Coronary artery (tissue), 2 donors: ENCODE measurements around the gene DOCK4.

ENCODE experiments used
- DNase-seq: peaks from one replicate; pipeline ENCODE4 v3.0.0-alpha.2; 2017; ENCODE audit warnings: low spot score
- H3K27ac ChIP-seq, 2 donors: fragments of 200-600 bp; sonication (generic); one replicate each; pipeline ENCODE4 v1.5.1; 2016 to 2019
- H3K4me3 ChIP-seq: fragments of 200-600 bp; sonication (generic); 2 replicates; pipeline ENCODE4 v1.5.1; 2016; ENCODE audit warnings: mild to moderate bottlenecking, moderate library complexity
- TF ChIP-seq, protein P1 (sequence below): fragments of 200-600 bp; sonication (generic); IDR thresholded peaks from one replicate; pipeline ENCODE4 v1.5.1; 2019; ENCODE audit warnings: antibody characterized with exemption

The DOCK4 gene

DNA sequence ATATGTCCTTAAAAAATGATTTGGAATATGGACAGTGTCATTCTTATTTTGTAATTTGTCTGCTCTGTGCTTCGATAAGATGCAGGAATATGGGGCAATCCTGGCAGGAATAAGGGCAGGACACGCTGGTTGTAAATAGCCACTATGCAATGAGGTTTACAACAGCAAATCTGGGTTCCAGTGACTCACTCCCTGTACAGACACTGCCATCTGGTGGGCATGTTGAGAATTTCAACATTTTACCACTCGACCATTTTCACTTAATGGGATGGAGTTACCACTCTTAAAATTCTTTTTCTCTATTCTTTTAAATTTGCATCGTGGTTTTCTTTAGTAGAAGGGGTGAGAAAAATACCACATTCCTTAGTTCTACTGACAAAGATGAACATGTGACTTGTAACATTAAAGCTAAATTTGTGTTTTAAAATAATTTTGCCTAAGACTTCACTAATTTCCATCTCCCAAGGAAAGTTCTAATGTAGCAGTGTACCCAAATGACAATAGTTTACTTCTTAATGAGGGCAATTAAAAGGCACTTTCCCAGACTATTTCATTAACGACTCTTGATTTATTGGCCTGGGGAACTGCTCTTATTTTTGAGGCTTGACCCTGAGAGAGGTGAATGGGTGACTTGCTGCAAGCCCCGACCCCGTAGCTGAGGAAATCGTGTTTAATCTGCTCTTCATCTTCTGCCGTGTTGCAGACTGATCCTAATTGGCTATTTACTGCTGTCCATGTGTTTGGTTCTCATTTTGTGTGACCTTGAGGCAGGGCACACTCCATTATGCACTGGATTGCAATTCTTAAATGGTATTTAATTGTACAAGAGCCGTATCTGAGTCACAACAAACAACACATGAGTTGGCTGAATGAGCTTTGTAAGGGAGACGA lies 470.3 kb downstream of the DOCK4 start:
- Histone ChIP-seq H3K27ac (no peak overlapping the region), H3K4me3 (no peak overlapping the region)
- TF ChIP-seq, protein P1, sequence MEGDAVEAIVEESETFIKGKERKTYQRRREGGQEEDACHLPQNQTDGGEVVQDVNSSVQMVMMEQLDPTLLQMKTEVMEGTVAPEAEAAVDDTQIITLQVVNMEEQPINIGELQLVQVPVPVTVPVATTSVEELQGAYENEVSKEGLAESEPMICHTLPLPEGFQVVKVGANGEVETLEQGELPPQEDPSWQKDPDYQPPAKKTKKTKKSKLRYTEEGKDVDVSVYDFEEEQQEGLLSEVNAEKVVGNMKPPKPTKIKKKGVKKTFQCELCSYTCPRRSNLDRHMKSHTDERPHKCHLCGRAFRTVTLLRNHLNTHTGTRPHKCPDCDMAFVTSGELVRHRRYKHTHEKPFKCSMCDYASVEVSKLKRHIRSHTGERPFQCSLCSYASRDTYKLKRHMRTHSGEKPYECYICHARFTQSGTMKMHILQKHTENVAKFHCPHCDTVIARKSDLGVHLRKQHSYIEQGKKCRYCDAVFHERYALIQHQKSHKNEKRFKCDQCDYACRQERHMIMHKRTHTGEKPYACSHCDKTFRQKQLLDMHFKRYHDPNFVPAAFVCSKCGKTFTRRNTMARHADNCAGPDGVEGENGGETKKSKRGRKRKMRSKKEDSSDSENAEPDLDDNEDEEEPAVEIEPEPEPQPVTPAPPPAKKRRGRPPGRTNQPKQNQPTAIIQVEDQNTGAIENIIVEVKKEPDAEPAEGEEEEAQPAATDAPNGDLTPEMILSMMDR: peak; percentile 90
- DNase-seq: no peak

DNA sequence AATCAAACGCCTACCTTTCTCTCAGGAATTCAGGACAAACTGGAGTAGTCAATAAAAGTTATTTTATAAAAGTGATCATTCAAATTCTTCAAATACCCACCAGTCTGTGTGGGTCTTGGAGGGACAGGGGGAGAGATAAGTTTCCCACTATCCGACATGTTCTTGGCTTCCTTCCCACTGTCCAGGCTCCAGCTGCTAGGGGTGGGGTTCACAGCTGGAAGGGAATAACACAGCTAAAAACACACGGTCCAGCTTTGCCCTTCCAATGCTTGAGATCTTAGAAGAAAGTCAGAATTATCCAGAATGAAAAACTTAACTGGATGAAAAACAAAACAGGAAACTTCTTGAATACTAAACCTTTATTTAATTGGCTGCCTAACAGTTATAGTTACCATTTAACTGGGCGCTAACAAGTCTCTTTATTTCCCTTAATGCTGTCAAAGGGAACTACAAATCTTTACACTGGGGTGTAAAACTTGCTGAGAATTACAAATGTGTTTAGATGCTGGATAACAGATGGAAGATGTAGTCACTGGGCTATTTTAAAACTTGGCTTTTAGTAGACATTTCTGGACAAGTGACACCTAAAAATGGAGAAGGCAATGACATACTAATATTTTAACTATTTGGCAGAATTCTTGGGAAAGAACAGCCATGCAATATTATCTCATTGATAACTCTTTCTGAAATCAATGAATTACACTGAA lies 471.1 kb downstream of the DOCK4 start:
- Histone ChIP-seq H3K4me3 (no peak overlapping the region), H3K27ac (no peak overlapping the region)
- TF ChIP-seq, protein P1: no peak
- no peak for DNase-seq

DNA sequence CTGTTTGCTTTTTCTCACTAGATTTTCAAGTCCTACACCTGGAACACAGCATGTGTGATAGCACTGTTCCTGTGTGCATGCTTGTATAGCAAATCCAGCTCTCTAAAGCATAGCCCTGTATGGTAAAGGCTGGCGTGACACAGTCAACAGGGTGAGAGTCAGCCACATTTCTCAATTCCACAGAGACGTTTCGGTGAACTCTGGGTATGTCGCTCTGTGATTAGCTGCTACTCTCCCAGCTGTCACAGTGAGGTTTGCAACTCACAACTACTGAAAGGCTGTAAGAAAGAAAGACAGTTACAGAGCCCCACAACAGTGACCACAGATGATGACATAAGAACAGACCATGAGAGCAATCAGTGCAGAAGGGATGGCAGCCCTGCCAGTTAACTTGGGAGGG lies 473.3 kb downstream of the DOCK4 start:
- no peak overlapping the region for H3K4me3 ChIP-seq
- TF ChIP-seq, protein P1: no peak

DNA sequence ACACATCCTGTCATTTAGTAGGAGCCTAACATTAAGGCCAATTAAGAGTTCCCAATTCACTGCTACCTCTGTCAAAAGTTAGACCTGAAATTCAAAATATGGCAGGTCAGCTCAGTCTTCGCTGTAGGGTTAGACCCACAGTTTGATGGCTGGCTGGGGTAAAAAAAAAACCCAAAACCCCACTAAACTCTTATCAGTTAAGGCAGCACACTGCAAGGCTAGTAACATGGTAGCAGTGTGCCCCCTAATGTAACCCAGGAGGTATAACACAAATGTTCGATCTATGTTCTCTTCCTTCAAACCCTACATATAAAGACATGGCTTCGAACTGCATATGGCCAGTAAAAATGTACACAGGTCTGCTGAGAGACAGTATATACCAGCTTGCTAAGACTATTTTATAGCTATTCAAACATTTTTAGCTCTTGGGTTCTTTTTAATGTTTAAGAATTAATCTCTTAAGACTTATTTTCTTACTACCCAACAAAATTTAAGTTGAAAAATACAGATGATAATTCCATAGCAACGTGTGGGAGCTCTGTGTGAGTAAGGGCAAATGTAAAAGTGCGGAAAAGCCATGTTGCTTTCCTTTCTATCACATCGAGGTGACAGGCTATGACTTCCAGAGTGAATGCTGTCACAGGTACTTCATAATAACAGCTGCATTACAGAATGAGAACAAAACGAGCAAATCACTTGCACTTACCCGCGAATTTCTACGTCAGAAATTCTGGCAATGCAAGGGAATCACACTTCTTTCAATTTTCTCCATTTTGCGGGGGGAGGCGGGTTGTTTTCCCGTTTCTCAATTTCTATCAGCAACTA lies 475.5 kb downstream of the DOCK4 start:
- Histone ChIP-seq H3K27ac (no peak overlapping the region), H3K4me3 (no peak overlapping the region)
- TF ChIP-seq, protein P1: no peak
- no peak for DNase-seq

More for the DNA sequence above, 473.3 kb downstream of the DOCK4 start:
- DNase-seq: no peak
- no peak overlapping the region for H3K27ac ChIP-seq

DNA sequence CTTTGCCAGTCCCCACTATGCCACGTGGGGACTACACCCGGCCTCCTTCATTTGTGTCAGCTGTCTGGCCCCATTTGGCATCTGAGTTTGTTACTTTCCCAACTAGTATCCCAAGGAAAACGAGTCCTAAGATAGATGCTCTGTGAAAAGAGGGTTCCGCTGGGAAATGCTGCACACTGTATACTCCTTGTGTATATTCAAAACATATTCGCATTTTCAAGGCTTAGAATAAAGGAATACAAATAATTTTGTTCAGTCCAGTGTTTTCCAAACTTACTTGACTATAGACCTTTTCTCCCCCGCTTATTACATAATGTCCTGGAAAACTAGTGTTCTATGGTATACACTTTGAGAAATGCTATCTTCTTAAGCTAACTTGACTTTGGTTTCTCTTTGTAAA lies 476.1 kb downstream of the DOCK4 start:
- no peak overlapping the region for H3K27ac ChIP-seq
- TF ChIP-seq, protein P1: no peak
- no peak for DNase-seq
- no peak overlapping the region for H3K4me3 ChIP-seq

DNA sequence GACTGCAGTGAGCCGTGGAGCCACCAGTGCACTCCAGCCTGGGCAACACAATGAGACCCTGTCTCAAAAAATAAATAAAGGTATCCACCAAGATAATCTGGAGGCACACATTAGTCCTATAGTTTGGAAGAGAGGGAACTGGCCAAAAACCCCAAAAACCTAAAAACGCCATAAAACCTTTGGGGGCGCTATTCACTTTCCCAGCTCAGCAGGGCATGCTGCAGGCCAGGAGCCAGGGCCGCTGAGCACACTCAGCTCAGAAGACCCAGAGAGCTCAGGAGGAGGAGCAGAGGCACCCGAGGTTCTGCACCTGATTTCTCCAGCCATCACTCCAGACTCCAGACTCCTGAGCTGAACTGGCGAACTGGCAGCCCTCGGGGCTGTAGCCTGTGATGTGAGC lies 476.7 kb downstream of the DOCK4 start:
- DNase-seq: no peak
- Histone ChIP-seq H3K4me3 (no peak overlapping the region), H3K27ac (no peak overlapping the region)
- TF ChIP-seq, protein P1: no peak
